ENCODE data around the gene ASIC2.

DNA sequence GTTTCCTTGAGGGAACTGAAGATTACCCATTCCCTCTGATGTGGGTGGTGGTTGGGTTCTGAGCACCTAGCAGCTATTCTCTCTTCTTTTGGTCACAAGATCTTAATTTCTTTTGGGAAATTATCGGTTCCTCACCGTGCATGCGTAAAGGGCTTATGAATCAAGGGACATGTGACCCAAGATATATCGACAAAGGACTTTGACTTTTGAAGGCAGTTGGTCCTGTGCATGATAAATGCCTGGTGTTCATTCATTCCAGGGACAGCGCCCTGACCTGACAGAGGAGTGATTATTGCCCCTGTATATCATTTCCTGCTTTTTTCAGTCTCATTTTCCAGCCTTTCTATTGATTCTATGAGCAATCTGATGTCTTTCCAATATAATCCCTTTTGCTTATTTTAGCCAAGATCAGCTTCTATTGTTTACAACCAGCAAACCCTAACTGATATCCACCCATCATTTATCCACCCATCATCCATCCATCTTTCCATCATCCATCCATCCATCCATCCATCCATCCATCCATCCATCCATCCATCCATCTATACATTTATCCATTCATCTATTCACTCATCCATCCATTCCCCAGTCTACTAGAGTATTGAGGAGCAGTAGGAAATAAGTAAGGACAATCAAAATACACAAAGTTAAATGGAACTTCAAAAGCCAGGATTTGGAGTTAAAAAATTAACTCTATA lies 25.1 kb downstream of the ASIC2 start:
- TF ChIP-seq, protein P1, sequence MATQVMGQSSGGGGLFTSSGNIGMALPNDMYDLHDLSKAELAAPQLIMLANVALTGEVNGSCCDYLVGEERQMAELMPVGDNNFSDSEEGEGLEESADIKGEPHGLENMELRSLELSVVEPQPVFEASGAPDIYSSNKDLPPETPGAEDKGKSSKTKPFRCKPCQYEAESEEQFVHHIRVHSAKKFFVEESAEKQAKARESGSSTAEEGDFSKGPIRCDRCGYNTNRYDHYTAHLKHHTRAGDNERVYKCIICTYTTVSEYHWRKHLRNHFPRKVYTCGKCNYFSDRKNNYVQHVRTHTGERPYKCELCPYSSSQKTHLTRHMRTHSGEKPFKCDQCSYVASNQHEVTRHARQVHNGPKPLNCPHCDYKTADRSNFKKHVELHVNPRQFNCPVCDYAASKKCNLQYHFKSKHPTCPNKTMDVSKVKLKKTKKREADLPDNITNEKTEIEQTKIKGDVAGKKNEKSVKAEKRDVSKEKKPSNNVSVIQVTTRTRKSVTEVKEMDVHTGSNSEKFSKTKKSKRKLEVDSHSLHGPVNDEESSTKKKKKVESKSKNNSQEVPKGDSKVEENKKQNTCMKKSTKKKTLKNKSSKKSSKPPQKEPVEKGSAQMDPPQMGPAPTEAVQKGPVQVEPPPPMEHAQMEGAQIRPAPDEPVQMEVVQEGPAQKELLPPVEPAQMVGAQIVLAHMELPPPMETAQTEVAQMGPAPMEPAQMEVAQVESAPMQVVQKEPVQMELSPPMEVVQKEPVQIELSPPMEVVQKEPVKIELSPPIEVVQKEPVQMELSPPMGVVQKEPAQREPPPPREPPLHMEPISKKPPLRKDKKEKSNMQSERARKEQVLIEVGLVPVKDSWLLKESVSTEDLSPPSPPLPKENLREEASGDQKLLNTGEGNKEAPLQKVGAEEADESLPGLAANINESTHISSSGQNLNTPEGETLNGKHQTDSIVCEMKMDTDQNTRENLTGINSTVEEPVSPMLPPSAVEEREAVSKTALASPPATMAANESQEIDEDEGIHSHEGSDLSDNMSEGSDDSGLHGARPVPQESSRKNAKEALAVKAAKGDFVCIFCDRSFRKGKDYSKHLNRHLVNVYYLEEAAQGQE (IDR thresholded peaks at IDR 0.05; ENCODE audit: insufficient replicate concordance, low read depth) = no peak
- TF ChIP-seq, protein P2, sequence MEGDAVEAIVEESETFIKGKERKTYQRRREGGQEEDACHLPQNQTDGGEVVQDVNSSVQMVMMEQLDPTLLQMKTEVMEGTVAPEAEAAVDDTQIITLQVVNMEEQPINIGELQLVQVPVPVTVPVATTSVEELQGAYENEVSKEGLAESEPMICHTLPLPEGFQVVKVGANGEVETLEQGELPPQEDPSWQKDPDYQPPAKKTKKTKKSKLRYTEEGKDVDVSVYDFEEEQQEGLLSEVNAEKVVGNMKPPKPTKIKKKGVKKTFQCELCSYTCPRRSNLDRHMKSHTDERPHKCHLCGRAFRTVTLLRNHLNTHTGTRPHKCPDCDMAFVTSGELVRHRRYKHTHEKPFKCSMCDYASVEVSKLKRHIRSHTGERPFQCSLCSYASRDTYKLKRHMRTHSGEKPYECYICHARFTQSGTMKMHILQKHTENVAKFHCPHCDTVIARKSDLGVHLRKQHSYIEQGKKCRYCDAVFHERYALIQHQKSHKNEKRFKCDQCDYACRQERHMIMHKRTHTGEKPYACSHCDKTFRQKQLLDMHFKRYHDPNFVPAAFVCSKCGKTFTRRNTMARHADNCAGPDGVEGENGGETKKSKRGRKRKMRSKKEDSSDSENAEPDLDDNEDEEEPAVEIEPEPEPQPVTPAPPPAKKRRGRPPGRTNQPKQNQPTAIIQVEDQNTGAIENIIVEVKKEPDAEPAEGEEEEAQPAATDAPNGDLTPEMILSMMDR (IDR thresholded peaks at IDR 0.05; ENCODE audit: insufficient read depth, low read length) = no peak
- no peak for TF ChIP-seq POLR2AphosphoS5 (IDR thresholded peaks at IDR 0.05; ENCODE audit: low read depth)

Measured in HL-60 (cell line).